ENCODE results near the gene PGRMC2. TPM values are rescaled to one million over a fixed set of nuclear protein-coding genes. Genes with fewer than 3 reads are reported as not detected.
A peak's percentile ranks its signal among the peaks of the same experiment; 100 is the strongest.

The PGRMC2 gene, protein sequence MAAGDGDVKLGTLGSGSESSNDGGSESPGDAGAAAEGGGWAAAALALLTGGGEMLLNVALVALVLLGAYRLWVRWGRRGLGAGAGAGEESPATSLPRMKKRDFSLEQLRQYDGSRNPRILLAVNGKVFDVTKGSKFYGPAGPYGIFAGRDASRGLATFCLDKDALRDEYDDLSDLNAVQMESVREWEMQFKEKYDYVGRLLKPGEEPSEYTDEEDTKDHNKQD
- 10 to 100 TPM; 14.8 to 20.2 TPM for total RNA-seq

DNA sequence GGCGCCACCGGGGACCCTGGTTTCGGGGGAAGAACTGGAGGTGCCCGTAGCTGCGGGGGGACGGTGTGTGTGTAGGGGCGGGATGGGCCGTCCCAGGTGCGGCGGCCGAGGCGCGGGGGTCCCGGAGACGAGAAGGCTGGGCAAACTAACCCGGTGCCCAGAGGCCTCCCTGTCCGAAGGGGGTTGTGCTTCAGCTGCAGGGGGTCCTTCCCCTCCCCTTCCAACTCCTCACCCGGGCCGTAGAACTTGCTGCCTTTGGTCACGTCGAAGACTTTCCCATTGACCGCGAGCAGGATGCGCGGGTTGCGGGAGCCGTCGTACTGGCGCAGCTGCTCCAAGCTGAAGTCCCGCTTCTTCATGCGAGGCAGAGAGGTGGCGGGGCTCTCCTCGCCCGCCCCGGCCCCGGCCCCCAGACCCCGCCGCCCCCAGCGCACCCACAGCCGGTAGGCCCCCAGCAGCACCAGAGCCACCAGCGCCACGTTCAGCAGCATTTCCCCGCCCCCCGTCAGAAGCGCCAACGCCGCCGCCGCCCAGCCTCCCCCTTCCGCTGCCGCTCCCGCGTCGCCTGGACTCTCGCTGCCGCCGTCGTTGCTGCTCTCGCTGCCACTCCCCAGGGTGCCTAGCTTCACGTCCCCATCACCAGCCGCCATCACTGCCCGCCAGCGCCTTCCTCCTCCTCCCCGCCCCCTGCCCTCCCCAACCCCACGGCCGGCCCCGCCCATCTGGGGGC lies at the start of gene PGRMC2:
Gene PGRMC2 (minus strand): TSS at position 673 of the 730 bp plus-strand sequence. CDS start 23 bp downstream, at position 650.
- 0% methylated on average over 27 to 53 of the region's 67 CpGs for WGBS, 2 donors
- H3K4me3 ChIP-seq = peak within 1 kb of the TSS; percentile 72 to 94

DNA sequence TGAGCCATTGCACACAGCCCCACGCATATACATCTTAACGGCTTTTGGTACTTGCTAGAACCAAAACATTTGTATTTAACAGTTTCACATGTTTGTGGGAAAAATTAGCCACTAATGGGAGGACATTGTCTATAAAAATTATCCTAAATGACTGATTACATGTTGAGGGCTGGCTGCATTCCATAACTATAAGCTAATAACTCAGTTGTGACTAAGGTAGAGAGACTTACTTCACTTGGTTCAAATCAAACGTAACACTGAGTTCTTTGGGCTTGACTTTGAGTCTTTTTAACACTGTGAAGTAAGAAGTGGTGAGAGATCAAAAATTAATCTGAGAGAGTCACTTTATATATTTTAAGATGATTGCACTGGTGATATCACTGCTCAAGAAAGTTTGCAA lies 47.9 kb upstream of the PGRMC2 start:
- H3K27me3 ChIP-seq = no peaks in the 10 kb centered on the region
- H3K4me1 ChIP-seq = no peaks in the 10 kb centered on the region
- H3K4me3 ChIP-seq = no peak overlapping the region
- DNase-seq (no peak), ATAC-seq (no peak)
- TF ChIP-seq, protein P1, sequence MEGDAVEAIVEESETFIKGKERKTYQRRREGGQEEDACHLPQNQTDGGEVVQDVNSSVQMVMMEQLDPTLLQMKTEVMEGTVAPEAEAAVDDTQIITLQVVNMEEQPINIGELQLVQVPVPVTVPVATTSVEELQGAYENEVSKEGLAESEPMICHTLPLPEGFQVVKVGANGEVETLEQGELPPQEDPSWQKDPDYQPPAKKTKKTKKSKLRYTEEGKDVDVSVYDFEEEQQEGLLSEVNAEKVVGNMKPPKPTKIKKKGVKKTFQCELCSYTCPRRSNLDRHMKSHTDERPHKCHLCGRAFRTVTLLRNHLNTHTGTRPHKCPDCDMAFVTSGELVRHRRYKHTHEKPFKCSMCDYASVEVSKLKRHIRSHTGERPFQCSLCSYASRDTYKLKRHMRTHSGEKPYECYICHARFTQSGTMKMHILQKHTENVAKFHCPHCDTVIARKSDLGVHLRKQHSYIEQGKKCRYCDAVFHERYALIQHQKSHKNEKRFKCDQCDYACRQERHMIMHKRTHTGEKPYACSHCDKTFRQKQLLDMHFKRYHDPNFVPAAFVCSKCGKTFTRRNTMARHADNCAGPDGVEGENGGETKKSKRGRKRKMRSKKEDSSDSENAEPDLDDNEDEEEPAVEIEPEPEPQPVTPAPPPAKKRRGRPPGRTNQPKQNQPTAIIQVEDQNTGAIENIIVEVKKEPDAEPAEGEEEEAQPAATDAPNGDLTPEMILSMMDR (IDR thresholded peaks at IDR 0.05) = no peak
- no peak for TF ChIP-seq POLR2A (IDR thresholded peaks at IDR 0.05)
- H3K9me3 ChIP-seq = no peaks in the 10 kb centered on the region
- no peaks in the 10 kb centered on the region for H3K36me3 ChIP-seq (replicated peaks in 1 of 2; ENCODE audit: insufficient read depth in 1 of 2, low read depth in 2 of 2)
- intact Hi-C loops (cut with DNase I) = no loop called here
- H3K27ac ChIP-seq = no peak overlapping the region
- 83 to 85% methylated on average over 3 of the region's 3 CpGs for WGBS, 2 donors

More for the DNA sequence above, at the start of gene PGRMC2:
- TF ChIP-seq POLR2A (IDR thresholded peaks at IDR 0.05) = peak in 2 of 3 donors; percentile 46 to 69
- TF ChIP-seq, protein P1 (IDR thresholded peaks at IDR 0.05) = no peak
- ATAC-seq (no peak), DNase-seq (no peak)
- peaks cover 18% of the 10 kb centered on the region for H3K4me1 ChIP-seq
- H3K9me3 ChIP-seq = no peaks in the 10 kb centered on the region
- H3K27me3 ChIP-seq = no peaks in the 10 kb centered on the region
- H3K36me3 ChIP-seq (replicated peaks in 1 of 2; ENCODE audit: insufficient read depth in 1 of 2, low read depth in 2 of 2) = no peaks in the 10 kb centered on the region
- H3K27ac ChIP-seq = peak within 1 kb of the TSS; percentile 89 to 96 (median 92)
- intact Hi-C loops (cut with DNase I) = no loop called here

DNA sequence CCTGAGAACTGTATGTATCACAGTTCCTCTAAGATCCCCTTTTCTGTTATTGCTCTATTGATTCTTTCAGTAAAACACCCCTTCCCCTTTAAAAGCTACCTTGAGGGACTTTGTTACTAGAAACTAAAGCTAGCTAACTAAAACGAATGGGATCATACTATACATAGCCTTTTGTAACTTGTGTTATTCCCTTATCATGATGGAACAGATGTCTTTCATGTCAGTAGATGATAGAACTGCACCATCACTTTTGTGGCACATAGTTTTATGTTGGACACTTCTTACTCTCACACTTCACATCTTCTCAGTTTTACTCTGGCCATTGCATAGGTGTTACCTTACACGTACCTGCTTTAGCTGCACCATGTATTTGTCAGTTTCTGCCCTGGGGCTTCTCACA lies 46.6 kb upstream of the PGRMC2 start:
- WGBS, 2 donors = 71 to 76% methylated on average over 2 of the region's 2 CpGs
- no peaks in the 10 kb centered on the region for H3K27me3 ChIP-seq
- intact Hi-C loops (cut with DNase I) = no loop called here
- no peaks in the 10 kb centered on the region for H3K9me3 ChIP-seq
- H3K36me3 ChIP-seq (replicated peaks in 1 of 2; ENCODE audit: insufficient read depth in 1 of 2, low read depth in 2 of 2) = no peaks in the 10 kb centered on the region
- H3K4me3 ChIP-seq = no peak overlapping the region
- DNase-seq (no peak), ATAC-seq (no peak)
- H3K27ac ChIP-seq = no peak overlapping the region
- TF ChIP-seq, protein P1 (IDR thresholded peaks at IDR 0.05) = no peak
- TF ChIP-seq POLR2A (IDR thresholded peaks at IDR 0.05) = no peak
- H3K4me1 ChIP-seq = no peaks in the 10 kb centered on the region

DNA sequence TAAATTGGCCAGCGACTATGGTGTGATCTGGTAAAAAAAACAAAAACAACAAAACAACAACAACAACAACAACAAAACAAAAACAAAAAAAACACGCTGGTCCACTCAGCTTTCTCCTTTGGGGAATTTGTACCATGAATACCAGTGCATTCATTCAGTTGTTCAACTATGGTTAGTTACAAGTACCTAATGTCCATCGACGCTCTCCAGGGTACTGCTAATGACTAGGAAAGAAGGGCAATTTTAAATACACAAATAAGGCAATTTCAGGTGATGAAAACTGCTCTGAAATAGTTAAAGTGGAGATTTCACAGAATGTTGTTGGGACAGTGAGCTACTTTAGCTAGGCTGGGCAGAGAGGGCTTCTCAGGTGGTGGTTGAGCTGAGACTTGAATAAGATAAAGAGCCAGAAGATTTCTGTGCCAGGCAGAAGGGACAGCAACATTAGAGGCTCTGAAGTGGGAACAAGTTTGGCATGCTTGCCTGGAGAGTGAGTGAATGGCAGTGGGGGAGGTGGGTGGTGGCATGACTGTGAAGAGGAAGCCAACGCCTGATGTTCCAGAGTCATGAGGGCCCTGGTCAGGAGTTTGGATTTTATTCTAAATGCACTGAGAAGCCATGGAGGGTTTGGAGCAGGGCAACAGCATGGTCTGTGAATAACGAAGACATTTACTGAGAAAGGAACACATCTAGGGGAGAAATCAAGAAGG lies 45.9 kb upstream of the PGRMC2 start:
- no peak for DNase-seq
- TF ChIP-seq, protein P1 (IDR thresholded peaks at IDR 0.05) = no peak
- no peak for TF ChIP-seq POLR2A (IDR thresholded peaks at IDR 0.05)
- Histone ChIP-seq H3K4me1 (no peaks in the 10 kb centered on the region), H3K27me3 (no peaks in the 10 kb centered on the region), H3K9me3 (no peaks in the 10 kb centered on the region), H3K4me3 (no peak overlapping the region), H3K27ac (no peak overlapping the region), H3K36me3 (replicated peaks in 1 of 2; ENCODE audit: insufficient read depth in 1 of 2, low read depth in 2 of 2) (no peaks in the 10 kb centered on the region)
- no peak for ATAC-seq
- WGBS, 2 donors = 87 to 89% methylated on average over 6 of the region's 6 CpGs
- intact Hi-C loops (cut with DNase I) = no loop called here

Data from body of pancreas (tissue), 4 donors.